ENCODE measurements around the gene VAMP2.
A peak's percentile ranks its signal among the peaks of the same experiment; 100 is the strongest.

VAMP2 gene

GRCh38 chr17:8141741-8142140, 21.0 kb downstream of the VAMP2 start:
- no peak for DNase-seq

DNA sequence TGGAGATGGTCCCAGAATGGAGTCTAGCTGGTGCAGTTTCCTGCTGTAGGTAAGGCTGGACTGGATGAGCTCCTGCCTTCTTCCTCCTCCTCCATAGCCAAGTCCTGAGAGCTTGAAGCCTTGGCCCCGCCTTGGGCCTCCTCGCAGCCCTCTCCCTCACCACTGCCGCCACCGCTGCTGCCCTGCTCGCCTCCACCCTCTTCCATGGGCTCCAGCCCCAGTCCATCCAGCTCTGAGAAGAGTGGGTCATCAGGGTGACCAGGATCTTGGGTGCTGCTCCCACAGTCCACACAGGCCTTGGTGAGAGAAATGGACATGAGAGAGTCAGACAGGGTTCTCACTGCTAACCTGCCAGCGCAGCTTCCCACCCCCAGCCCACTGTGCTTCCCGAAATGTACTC, 21.7 kb downstream of the VAMP2 start:
- DNase-seq: no peak

DNA sequence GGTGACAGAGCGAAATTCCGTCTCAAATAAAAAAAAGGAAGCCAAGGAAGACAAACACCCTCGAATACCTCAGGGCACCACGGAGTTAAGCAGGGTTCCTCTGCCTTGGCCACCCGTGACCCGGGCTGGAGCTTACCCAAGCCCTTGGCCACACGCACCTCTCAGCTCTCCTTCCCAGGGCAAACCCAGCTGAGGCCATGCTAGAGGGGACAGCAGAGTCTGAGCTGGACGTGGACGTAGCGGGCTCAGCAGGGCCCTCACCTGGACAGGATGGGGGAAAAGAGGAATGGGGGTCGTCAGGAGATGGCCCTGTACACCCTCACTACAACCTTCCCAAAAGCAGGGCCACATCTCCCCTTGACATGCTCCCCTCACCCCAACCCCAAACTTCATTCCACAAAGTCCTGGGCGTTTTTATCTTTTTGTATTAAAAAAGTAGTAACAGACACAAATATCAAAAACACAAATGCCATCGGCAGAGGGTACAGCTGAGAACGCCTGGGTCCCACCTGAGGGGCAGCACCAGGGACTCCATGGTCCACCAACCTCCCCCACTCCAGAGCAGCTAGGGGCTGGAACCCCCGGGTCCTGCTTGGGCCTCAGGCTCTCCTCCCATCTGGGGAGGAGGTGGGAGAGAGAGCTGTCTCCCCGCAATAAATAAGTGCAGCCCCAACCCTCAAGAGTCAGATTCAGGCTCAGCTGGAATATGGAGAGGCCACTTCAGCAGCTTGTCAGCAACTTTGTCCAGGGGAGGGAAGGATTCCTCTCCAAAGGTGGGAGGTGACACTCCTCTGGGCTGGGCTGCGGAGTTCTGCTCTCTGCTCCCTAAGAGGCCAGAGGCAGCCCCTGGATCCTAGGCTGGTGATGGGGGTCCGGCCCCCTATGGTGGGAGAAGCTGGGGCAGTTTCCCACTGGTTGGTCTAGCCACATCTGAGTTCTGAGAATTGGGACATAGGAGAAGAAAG, 22.4 kb downstream of the VAMP2 start:
- no peak for DNase-seq

DNA sequence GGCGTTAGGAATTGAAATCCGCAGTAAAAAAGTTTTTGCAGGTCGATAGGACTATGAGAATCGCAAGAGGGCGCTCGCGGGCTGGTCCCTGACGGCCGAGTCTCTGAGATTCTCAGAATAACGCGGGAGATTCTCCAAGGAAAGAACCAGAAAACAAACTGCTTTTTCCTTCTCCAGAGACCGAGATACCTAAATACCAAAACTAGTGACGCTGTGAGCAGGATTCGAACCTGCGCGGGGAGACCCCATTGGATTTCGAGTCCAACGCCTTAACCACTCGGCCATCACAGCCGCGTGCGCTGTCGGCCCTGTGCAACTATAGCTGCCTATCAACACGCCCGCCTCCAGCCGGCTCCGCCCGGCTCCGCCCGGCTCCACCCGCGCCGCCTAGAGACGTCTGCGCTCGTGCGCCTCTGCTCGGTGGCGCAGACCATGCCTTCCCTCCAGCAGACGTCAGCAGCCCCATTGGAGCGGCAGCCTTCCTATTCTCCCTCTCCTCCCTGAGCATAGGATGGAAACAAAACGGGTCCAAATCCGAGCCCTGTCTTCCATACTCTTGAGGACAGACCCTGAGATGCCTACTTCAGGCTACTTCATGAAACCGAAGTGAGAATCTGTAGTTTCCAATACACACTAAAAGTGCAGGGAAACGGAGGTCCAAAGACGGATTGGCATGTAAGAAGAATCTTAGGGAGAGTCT, 23.9 kb downstream of the VAMP2 start:
- peak; percentile 99 for DNase-seq

- DNase-seq: no peak
Measured at GRCh38 chr17:8138374-8138671, 24.4 kb downstream of the VAMP2 start.

DNA sequence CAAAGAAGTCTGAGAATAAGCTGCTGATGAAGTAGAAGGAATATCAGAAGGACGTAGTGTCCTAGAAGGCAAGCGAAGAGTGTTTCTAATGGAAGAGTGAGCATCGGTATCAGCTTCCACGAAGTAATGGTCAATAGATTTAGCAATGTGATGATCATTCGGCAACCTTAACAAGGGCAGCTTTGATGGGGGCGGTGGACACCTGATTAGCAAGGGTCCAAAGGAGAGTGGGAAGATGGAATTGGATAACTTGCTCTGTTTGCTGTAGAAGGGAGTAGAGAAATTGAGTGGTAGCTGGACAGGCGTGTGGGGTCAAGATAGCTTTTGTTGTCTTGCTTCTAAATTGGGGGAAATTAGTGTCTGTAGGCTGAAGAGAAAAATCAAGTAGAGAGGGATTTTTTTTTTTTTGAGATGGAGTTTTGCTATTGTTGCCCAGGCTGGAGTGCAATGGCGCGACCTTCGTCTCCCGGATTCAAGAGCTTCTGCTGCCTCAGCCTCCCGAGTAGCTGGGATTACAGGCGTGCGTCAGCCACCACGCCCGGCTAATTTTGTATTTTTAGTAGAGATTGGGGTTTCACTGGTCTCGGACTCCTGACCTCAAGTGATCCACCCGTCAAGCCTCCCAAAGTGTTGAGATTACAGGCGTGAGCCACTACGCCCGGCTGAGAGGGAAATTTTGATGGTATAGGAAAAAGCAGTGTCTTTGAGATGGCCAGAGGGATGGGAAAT, 24.9 kb downstream of the VAMP2 start:
- DNase-seq: no peak

- DNase-seq: no peak
Measured at GRCh38 chr17:8133941-8134340, 28.8 kb downstream of the VAMP2 start.

GRCh38 chr17:8133399-8133798, 29.3 kb downstream of the VAMP2 start:
- no peak for DNase-seq

DNA sequence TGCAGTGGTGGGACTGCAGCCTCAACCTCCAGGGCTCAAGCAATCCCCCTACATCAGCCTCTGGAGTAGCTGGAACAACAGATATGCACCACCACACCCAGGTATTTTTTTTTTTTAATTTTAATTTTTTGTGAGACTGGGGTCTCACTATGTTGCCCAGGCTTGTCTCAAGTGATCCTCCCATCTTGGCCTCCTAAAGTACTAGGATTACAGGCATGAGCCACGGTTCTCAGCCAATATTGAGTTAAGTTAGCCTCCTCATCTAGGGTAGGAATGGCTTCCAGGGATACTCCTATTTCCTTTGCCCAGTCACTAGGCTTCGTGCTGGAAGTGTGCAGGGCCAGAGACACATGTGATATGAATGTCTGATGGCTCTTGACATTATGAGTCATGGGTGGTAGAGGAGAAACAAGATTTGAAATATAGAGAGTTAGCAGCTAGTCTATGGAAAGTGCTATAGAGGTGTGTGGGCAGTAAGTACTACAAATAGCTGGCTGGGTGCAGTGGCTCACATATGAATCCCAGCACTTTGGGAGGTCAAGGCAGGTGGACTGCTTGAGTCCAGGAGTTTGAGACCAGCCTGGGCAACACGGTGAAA, 30.8 kb downstream of the VAMP2 start:
- no peak for DNase-seq

GRCh38 chr17:8128125-8128784, 34.5 kb downstream of the VAMP2 start:
- no peak for DNase-seq

DNA sequence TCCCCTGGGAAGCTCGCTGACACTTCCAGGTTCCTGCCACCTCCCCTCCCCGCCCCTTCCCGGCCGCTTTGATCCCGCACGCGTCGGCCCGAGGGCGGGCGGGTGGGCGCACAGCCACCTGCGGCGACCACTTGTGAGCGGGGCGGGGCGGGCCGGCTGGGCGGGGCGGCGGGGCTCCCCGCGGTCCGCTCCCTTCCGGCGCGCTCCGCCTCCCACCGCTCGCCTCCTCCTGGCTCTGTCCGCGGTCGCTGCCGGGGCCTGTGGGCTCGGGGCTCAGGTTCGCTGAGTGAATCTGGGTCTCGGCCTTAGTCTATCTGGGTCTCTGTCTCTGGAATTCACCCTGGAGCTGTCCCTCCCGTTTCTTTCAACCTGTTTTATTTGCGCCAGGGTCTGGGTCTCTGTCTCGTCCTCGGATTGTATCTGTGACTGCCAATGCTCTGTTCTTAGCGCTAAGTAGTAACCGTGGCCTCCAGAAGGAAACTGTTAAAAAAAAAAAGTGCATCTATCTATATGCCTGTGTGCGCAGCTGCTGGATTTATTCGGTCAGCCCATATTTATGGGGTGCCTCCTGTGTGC, 36.2 kb downstream of the VAMP2 start:
- DNase-seq: peak; percentile 63

DNA sequence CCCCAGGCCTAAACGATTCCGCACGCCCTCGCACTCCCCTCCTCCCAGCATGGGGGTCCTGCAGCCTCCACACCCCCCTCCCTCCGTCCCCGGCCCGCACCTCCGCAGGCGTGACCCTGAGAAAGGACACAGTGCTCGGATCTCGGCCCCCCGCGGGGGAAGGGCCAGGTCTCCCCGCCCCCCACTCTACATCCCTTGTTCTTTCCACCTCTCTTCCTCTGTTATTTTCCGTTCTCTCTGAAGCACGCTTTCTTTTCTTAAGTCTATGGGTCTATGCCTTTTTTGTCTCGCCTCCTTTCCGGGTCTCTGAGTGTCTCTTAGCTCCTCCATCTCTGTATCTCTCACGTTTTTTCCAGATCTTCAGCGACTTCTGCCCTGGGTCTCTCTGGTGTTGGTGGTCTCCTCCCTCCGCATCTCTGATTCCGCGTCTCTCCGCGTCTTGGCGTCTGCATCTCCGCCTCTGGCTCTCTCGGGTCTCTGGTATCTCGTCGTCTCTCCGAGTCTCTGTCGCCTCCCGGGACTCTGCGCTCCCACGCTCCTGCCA, 36.7 kb downstream of the VAMP2 start:
- DNase-seq: no peak

- DNase-seq: peak; percentile 94
Measured at GRCh38 chr17:8125154-8125946, 37.4 kb downstream of the VAMP2 start.

DNA sequence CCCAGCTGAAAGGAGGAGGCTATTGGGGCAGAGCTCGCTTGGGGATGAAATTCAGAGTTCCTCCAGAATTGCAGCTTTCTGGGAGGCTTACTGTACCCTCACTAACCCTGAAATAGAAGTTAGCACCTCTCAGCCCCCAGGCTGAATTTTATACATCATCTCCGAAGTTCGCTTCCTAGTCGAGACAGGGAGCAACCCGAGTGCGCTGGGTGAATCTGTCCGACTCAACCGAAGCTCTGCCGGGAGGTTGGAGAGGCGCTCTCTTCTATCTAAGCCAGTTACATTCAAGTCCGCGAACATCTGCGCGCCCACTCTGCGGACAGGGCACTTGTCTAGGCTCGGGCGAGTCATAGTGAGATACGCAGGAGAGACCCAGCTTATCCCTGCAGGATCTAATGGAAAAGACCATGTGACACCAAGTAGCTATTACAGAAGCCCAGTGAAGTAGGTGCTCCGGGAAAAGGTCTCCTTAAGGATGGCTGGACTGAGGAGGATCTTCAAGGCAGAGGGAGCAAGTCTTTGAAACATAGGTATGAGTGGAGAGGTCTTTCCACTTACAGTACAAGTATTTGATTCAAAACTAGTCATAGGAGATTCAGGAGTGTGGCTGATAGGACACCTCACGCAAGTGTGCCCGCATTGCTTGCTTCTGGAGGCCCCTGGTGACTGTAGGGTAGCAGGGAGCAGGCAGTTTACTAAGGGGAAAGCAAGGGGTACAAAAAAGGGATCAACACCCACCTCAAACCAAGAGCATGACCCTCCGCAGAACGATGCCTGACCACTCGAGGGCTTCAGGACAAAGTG, 38.2 kb downstream of the VAMP2 start:
- peak; percentile 49 for DNase-seq

- no peak for DNase-seq
Measured at GRCh38 chr17:8123695-8124349, 38.9 kb downstream of the VAMP2 start, which contains the start of gene HES7. TSS of gene HES7 (minus strand) at chr17:8124106. CDS start at chr17:8124084, 22 bp downstream.

- peak; percentile 76 for DNase-seq
Measured at GRCh38 chr17:8122924-8123694, 39.6 kb downstream of the VAMP2 start.

DNA sequence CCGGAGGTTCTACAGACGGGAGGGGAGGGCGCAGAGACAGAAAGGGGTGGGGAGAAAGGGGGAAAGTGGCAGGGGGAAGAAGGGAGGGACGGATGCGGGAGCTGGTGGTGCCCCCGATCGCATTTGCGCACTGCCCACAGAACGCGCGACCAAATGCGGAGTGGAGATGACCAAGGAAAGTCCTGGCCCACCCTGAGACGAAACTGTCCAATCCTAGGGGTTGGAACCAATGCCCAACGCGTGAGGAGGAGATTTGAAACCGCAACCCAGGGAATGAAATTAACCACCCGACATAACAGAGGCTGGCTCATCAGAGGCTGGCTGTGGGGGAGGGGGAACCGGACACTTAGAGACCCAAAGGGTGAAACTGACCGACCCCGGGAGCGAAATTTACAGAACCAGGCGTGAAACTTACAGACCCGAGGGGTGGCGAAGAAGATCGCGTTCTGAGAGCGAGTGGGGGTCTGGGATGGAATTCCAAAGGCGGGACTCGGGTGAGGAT, 40.3 kb downstream of the VAMP2 start:
- peak; percentile 42 for DNase-seq

- DNase-seq: peak; percentile 77
Measured at GRCh38 chr17:8121681-8122421, 40.9 kb downstream of the VAMP2 start.
